ENCODE results near the gene CXCL12.

The CXCL12 gene

GRCh38 chr10:44333511-44333910 is 51.4 kb downstream of the CXCL12 start:
- DNase-seq = no peak

- no peak for DNase-seq
These were observed 52.4 kb downstream of the CXCL12 start for GRCh38 chr10:44332465-44332864.

GRCh38 chr10:44330431-44330830 is 54.5 kb downstream of the CXCL12 start:
- DNase-seq = no peak

- no peak for DNase-seq
These were observed 57.4 kb downstream of the CXCL12 start for GRCh38 chr10:44327461-44327860.

Measured in fibroblast of upper back skin (primary cell).